Right kidney (tissue), 1 donor: Measurements from ENCODE around the gene ZBTB34.

Experiments used
- DNase-seq: peaks from one replicate; pipeline ENCODE4 v3.0.0-alpha.2; 2016

ZBTB34 gene

GRCh38 chr9:126842977-126843799 is 17.3 kb upstream of the ZBTB34 start:
- DNase-seq = no peak

- DNase-seq = no peak
These were observed 16.4 kb upstream of the ZBTB34 start for GRCh38 chr9:126844085-126844484.

GRCh38 chr9:126847051-126847450 is 13.4 kb upstream of the ZBTB34 start:
- no peak for DNase-seq

- DNase-seq = no peak
These were observed 10.7 kb upstream of the ZBTB34 start for GRCh38 chr9:126849591-126850225.

- DNase-seq = no peak
These were observed 9.1 kb upstream of the ZBTB34 start for GRCh38 chr9:126851286-126851880.

- no peak for DNase-seq
These were observed 8.3 kb upstream of the ZBTB34 start for GRCh38 chr9:126852086-126852688.

DNA sequence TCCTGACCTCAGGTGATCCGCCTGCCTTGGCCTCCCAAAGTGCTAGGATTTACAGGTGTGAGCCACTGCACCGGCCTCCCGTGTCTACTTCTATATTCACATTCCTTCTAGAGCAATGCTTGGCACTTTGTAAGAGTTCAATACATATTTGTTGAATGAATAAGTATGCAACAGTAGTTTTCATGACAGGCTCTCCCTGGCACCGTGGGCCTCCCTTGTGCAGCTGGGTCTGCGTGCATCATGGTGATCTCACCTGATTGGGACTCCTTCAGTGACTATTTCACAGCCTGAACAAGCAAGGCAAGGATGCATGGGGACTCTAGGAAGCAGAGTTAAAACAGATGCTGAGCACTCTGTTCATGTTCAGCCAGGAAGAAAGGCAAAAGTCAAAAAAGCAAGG is 6.8 kb upstream of the ZBTB34 start:
- DNase-seq = no peak

DNA sequence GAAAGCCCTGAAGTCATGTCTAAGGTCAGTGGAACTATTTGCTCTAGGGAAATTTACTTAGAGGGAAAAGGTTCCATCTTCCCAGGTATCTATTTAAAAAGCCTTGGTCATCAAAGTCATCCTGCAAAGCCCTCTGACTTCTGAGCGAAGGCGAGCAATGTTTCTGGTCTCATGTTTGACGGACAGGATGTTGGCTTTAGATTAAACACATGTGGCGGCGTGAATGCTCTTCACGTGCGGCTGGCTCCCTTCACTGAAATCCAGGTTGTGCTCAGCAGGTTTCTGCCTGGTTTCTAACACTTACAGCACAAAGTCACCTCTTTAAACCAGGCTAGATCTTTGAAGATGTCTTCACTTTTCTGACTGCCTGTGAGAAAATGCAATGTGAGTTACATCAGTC is 5.7 kb upstream of the ZBTB34 start:
- no peak for DNase-seq

GRCh38 chr9:126856326-126856877 is 4.0 kb upstream of the ZBTB34 start:
- DNase-seq = no peak

DNA sequence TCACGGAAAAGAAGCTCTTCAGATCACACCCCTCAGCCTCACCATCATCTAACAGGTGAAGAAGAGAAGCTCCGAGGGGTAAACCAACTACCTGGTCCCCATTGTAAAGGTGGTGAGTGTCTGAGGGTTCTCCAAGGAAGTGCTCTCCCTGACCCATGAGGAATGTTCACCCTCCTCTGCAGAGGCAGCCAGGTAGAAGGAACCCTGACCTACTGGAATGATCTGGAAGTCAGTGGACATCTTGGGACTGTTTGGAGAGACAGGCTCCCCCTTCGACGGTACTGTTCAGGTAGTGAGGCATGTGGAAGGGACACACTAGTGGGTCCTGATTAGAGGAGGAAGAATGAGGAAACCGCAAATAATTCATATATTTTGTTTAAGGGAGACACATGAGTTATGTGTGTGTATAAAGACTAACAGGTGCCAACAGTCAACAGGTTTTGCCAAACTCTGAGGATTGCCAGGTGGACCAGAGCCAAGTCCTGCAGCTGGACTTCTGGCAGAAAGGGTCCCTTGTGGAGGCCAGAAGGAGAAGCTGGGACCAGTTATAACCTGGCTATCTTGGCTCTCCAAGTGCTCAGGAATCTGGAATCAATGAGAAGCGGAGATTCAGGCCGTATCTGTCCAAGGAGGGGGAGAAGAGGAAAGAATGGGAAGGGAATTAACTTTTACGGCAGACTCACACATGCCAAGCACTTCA is 3.0 kb upstream of the ZBTB34 start:
- DNase-seq = no peak

DNA sequence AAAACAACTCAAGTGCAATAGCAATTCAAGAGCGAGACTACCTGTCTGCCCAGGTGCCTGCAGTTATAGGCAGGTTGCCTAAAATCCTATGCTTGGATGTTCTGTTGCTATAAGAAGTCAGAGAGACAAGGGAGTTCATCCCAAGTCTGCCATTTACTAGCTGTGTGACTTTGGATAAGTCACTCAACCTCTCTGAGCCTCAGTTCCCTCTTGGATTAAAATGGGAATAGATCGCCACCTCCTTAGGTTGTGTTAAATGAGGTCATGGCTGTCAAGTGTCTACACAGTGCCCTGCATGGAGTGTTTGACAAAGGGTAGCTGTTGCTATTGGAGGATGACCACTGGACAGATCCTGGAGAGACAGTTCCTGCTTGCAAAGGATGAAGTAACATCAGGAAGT is 1.3 kb upstream of the ZBTB34 start:
- no peak for DNase-seq

GRCh38 chr9:126860757-126861466 is 473 bp downstream of the ZBTB34 start:
- peak; percentile 70 for DNase-seq

GRCh38 chr9:126861707-126862103 is 1.3 kb downstream of the ZBTB34 start:
- no peak for DNase-seq

- DNase-seq = no peak
These were observed 1.8 kb downstream of the ZBTB34 start for GRCh38 chr9:126862104-126862761.

GRCh38 chr9:126864771-126865170 is 4.3 kb downstream of the ZBTB34 start:
- no peak for DNase-seq

- no peak for DNase-seq
These were observed 8.9 kb downstream of the ZBTB34 start for GRCh38 chr9:126869368-126869767.

- DNase-seq = no peak
These were observed 12.1 kb downstream of the ZBTB34 start for GRCh38 chr9:126872516-126872915.

DNA sequence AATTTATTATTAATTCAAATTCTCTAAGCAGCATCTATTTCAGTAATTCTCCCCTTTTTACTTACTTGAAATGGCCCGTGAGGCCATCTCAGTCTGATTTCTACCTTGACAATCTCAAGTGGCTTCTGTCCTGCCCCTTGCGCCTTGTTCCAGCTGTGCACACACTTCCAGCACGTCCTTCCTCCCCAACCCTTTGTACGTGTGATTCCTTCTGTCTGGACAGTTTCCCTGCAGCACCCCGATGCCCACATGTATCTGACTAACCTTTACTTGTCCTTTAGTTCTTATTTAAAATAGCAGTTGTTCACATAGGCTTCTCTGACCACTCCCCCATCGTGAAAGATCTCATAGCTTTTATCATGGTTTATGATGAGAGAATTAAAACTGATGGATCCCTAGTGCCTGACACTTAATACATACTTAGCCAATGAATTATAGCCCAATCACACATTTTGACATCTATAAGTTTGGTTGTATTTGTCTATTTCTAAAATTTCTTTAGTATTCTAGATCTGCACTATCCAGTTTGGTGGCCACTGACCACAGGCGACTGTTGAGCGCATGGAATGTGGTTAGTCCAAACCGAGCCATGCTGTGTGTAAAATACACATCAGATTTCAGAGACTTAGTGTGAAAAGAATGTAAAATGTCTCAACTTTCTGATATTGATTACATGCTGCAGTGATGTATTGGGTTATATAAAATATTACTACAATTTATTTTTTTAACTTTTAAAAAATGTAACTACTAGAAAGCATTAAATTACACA is 14.3 kb downstream of the ZBTB34 start:
- DNase-seq = no peak

DNA sequence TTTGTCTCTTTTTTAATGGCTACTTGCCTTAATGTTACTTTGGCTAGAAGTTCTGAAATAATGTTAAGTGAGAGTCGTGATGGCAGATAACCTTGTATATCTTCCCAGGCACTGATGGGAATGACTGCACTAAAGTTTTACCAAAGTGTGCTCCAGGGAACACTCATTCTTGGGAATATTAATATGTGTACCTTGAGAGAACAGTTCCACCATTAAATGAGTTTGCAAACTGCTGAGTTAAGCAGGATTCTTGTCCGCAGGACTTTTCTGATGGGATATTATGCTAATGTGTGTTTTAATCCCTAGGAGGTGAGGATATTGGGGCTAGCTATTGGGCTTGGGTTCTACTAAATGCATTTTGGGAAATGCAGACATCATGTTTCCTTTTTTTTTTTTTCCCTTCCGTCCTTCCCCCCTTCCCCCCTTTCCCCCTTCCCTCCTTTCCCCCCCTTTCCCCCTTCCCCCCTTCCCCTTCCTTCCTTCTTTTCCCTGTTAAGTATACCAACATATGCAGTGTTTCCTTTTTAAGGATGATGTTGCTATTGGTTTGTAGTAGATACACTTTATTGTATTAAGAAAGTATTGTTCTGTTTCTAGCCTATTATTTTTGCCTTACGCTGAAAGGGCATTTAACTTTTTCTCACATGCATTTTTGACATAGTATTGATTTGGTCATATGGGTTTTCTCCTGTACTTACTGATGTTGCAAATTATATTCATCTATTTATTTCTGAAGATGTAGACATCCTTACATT is 15.5 kb downstream of the ZBTB34 start:
- no peak for DNase-seq
